ENCODE data around the gene NDUFS6.

NDUFS6 gene

DNA sequence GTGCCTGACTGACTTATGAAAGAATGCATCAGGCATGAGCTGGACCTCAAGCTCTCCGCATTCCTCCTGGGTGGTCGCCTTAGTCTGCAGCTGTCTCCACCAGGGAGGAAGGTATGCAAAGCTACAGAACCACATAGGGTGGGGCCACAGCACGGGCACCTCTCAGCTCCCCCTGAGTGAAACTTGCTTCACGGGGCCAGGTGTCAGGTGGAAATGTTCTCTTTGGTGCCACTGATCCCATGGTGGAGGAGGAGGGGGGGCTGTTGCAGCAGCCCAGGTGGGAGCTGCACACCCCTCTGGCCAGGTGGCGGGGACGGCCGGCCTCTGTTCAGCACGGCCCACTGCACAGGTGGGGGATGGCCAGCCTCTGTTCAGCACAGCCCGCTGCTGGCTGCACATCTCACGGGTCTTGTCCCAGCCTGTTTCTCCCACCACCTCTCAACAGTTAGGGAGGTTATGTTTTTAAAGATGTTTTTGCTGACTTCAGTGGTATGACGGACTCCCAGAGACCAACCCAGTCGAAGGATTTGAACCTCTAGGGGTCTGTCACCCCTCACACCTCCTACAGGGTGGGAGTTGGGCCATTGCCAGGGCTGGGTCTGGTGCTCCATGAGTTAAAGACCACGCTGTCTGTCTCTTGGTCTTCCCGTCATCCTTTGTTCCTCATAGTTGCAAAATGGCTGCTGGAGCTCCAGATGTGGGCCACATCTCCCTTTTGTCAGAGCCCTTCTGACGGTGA lies 35.9 kb upstream of the NDUFS6 start:
- H3K4me3 ChIP-seq (ENCODE audit: low read depth, low read length), result no peak overlapping the region
- DNase-seq (ENCODE audit: low read depth), result no peak
- TF ChIP-seq, protein P1, sequence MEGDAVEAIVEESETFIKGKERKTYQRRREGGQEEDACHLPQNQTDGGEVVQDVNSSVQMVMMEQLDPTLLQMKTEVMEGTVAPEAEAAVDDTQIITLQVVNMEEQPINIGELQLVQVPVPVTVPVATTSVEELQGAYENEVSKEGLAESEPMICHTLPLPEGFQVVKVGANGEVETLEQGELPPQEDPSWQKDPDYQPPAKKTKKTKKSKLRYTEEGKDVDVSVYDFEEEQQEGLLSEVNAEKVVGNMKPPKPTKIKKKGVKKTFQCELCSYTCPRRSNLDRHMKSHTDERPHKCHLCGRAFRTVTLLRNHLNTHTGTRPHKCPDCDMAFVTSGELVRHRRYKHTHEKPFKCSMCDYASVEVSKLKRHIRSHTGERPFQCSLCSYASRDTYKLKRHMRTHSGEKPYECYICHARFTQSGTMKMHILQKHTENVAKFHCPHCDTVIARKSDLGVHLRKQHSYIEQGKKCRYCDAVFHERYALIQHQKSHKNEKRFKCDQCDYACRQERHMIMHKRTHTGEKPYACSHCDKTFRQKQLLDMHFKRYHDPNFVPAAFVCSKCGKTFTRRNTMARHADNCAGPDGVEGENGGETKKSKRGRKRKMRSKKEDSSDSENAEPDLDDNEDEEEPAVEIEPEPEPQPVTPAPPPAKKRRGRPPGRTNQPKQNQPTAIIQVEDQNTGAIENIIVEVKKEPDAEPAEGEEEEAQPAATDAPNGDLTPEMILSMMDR (IDR thresholded peaks at IDR 0.05; ENCODE audit: control insufficient read depth, extremely low read depth, insufficient read depth), result no peak

DNA sequence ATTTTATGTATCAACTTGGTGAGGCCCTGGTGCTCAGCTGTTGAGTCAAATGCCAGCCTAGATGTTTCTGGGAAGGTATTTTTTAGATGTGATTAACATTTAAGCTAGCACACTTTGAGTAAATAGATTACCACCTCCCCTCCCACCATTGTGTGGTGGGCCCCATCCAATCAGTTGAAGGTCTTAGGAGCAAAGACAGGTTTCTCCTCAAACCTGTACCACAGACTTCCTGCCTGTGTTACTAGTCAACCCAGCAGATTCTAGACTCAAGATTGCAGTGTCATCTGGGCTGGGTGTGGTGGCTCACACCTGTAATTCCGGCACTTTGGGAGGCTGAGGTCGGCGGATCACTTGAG lies 35.3 kb upstream of the NDUFS6 start:
- TF ChIP-seq, protein P1 (IDR thresholded peaks at IDR 0.05; ENCODE audit: control insufficient read depth, extremely low read depth, insufficient read depth), result no peak

DNA sequence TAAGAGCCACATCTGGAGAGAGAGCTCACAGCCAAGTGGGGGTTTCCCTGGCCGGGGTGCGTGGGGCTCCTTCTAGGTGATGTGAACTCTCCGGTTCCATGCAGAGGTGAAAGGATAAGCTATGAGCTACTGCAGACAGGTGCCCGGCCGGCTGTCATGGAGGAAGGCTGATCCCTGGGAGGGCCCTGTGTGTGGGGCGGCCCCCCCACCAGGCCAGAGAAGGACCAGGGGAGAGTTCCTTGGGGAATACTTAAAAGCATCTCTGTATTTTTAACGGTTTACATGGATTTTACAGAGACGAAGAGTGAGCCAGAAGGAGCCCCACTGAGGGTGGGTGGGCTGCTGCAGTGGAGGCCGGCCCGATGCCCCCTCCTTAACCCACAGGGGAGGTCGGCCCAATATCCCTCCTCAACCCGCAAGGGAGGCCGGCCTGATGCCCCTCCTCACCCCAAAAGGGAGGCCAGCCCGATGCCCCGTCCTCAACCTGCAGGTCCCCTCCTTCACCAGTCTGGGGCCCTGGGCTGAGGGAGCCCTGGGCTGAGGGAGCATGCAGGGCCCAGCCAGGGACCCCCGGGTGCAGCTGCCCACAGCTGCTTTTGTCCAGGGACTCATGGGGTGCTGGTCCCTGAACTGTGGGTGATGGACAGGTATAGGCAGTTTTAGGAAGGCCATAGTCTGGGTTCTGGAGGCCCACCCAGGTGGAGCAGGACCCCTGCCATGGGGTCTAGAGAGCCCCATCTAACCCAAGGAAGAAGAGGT lies 33.5 kb upstream of the NDUFS6 start:
- no peak for DNase-seq (ENCODE audit: low read depth)
- no peak overlapping the region for H3K4me3 ChIP-seq (ENCODE audit: low read depth, low read length)
- TF ChIP-seq, protein P1 (IDR thresholded peaks at IDR 0.05; ENCODE audit: control insufficient read depth, extremely low read depth, insufficient read depth), result no peak

More for the DNA sequence above, 35.3 kb upstream of the NDUFS6 start:
- no peak overlapping the region for H3K4me3 ChIP-seq (ENCODE audit: low read depth, low read length)
- no peak for DNase-seq (ENCODE audit: low read depth)

DNA sequence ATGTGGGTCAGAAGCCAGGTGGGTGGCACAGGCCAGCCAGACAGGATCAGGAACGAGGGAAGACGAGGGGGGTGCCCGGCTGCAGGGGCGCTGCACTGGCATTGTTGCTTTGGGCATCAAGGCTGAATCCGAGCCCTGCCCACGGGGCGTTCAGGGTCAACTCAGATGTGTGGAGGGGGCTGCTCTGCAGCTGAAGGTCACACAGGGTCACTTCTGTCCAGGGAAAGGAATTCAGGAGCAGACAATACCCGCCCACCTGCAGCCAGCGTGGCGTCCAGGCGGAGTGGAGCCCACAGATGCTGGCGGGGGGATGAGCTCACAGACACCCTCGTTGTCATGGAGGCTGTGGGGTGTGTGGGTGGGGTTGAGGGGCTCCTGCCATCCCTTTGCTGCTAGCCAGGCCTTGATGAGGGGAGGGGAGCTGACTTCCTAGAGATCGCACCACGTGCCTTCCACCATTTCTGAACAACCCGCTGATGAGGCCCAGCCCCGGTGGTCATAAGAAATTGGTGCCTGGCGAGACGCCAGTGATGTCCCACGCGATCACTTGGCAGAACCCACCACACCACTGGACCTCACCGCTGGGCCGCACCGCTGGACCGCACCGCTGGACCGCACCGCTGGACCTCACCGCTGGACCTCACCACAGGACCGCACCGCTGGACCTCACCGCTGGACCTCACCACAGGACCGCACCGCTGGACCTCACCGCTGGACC lies 32.8 kb upstream of the NDUFS6 start:
- TF ChIP-seq, protein P1 (IDR thresholded peaks at IDR 0.05; ENCODE audit: control insufficient read depth, extremely low read depth, insufficient read depth), result no peak

DNA sequence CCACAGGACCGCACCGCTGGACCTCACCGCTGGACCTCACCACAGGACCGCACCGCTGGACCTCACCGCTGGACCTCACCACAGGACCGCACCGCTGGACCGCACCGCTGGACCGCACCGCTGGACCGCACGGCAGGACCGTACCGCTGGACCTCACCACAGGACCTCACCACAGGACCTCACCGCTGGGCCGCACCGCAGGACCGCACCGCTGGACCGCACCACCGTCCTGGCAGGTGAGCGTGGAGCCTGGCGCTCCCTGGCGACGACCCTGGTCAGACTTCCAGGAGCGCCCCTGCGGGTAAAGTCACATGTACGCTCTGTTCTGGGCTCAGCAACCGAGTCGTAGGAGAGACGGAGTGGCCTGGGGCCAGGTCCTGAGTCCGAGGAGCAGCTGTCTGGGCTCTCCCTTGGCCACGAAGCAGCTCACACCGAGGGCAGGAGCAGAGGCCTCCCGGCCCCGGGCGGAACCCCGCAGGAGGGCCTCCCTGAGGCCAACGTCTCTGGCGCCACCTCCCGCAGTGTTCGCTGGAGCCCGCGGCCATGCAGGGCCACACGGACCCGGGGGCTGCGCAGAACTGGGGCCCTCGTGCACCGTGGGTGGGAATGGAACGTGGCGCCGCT lies 32.1 kb upstream of the NDUFS6 start:
- no peak for DNase-seq (ENCODE audit: low read depth)
- no peak overlapping the region for H3K4me3 ChIP-seq (ENCODE audit: low read depth, low read length)
- TF ChIP-seq, protein P1 (IDR thresholded peaks at IDR 0.05; ENCODE audit: control insufficient read depth, extremely low read depth, insufficient read depth), result no peak

More for the DNA sequence above, 32.8 kb upstream of the NDUFS6 start:
- H3K4me3 ChIP-seq (ENCODE audit: low read depth, low read length), result no peak overlapping the region
- DNase-seq (ENCODE audit: low read depth), result no peak

DNA sequence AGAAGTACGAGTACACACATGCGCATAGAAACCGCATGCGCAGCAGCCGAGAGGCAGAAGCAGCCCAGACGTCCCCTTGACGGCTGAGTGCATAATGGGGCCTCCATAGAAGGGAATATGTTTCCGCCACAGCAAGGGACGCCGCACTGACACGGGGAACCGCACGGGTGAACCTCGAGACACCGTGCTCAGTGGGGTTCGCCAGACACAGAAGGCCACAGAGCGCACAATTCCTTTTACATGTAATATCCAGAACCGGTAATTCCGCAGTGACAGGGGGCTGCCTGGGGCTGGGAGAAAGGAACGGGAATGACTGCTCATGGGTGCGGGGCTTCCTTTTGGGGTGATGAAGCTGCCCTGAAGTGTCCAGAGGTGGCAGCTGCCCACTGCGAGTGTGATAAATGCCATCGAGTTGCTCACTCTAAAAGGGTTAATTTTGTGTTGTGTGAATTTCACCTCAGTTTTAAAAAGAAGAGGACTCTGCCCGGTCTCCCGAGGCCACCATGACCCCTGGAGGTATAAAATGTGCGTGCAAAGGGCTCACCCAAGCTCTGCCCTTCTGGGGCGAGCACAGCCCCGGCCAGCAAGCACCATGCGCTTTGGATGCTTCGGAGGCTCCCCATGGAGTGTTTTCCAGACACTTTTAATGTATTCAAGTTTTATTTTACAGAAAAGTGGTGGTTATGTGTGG lies 31.3 kb upstream of the NDUFS6 start:
- DNase-seq (ENCODE audit: low read depth), result no peak
- TF ChIP-seq, protein P1 (IDR thresholded peaks at IDR 0.05; ENCODE audit: control insufficient read depth, extremely low read depth, insufficient read depth), result no peak

More for the DNA sequence above, 31.3 kb upstream of the NDUFS6 start:
- H3K4me3 ChIP-seq (ENCODE audit: low read depth, low read length), result no peak overlapping the region
